NCI-H146 treated with DMSO at 0.1 percent for 48 hours (cell line): ENCODE results near the gene KRT13.

Experiments
- DNase-seq: peaks from one replicate; lab custom pipeline; 2025; ENCODE audit not compliant: unreplicated experiment; lab: John Stamatoyannopoulos, UW

The KRT13 gene

GRCh38 chr17:41537990-41538389, 32.6 kb upstream of the KRT13 start:
- no peak for DNase-seq

GRCh38 chr17:41537614-41537954, 32.2 kb upstream of the KRT13 start:
- no peak for DNase-seq

GRCh38 chr17:41536741-41537613, 31.6 kb upstream of the KRT13 start:
- DNase-seq = no peak

GRCh38 chr17:41535764-41536481, 30.5 kb upstream of the KRT13 start:
- DNase-seq = no peak

GRCh38 chr17:41534899-41535546, 29.6 kb upstream of the KRT13 start:
- DNase-seq = no peak

- no peak for DNase-seq
Observed at GRCh38 chr17:41533613-41534012, 28.2 kb upstream of the KRT13 start.

GRCh38 chr17:41532947-41533570, 27.6 kb upstream of the KRT13 start:
- no peak for DNase-seq

GRCh38 chr17:41531993-41532392, 26.6 kb upstream of the KRT13 start:
- no peak for DNase-seq

GRCh38 chr17:41530062-41531048, 24.9 kb upstream of the KRT13 start:
- DNase-seq = no peak

- DNase-seq = no peak
Observed at GRCh38 chr17:41529491-41529915, 24.1 kb upstream of the KRT13 start.

GRCh38 chr17:41528959-41529353, 23.5 kb upstream of the KRT13 start:
- peak; percentile 38 for DNase-seq

- no peak for DNase-seq
Observed at GRCh38 chr17:41527063-41528023, 21.9 kb upstream of the KRT13 start.

- no peak for DNase-seq
Observed at GRCh38 chr17:41524261-41524660, 18.8 kb upstream of the KRT13 start.

- DNase-seq = no peak
Observed at GRCh38 chr17:41523787-41524186, 18.4 kb upstream of the KRT13 start.

GRCh38 chr17:41523225-41523593, 17.8 kb upstream of the KRT13 start:
- DNase-seq = no peak

GRCh38 chr17:41522301-41523224, 17.2 kb upstream of the KRT13 start:
- no peak for DNase-seq

GRCh38 chr17:41521574-41522261, 16.3 kb upstream of the KRT13 start:
- no peak for DNase-seq
